Stimulated activated CD4-positive, alpha-beta T cell treated with anti-CD3 and anti-CD28 coated beads, TNF-alpha, amount 100 ng/mL, for 48 hours (primary cell): ENCODE measurements around the gene CTNNA3.
A peak's percentile ranks its signal among the peaks of the same experiment; 100 is the strongest.

ENCODE experiments used
- DNase-seq, 3 donors: peaks; one replicate each; pipeline ENCODE4 v3.0.0-alpha.2; 2020; ENCODE audit warnings: low read depth in 3 of 3

The CTNNA3 gene

DNA sequence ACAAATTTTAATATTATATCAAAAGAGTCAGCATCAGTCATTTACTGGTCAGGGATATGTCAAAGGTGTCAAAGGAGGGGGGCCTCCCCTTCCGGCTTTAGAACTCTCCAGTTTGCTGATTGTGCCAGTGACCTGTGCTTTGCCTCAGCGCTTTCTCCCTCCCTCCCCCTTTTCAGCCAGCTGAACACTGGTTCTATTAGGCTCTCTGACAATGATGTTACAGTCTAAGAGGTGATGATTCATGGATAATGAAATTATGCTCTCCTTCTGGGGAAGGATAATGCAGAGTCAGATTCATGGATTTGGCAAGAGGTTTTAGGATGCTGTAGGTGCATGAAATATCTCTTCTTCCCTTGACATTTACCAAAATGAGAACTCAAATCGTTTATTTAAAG is 764.0 kb downstream of the CTNNA3 start:
- DNase-seq, result no peak

- peak in 1 of 3 donors; percentile 3 for DNase-seq
These were observed 764.6 kb downstream of the CTNNA3 start for GRCh38 chr10:66931340-66931948.

DNA sequence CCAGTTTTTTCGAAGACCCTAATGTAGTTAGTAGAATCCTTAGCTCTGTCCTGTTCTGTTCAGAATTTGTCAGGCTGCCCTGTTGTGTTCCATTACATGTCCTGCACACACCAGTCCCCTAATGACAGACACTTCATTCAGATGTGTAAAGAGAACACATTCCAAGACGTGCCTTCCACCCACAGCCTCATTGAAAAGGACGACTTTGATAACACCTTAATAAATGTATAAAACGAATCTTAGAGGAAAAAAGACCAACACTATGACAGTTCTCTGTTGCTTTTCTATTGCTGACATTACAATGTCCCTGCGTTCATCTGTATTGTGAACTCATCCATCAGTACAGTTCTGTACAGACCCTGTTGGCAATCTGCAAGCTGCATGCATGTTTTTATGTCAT is 766.6 kb downstream of the CTNNA3 start:
- no peak for DNase-seq

GRCh38 chr10:66928776-66929175 is 767.2 kb downstream of the CTNNA3 start:
- no peak for DNase-seq

DNA sequence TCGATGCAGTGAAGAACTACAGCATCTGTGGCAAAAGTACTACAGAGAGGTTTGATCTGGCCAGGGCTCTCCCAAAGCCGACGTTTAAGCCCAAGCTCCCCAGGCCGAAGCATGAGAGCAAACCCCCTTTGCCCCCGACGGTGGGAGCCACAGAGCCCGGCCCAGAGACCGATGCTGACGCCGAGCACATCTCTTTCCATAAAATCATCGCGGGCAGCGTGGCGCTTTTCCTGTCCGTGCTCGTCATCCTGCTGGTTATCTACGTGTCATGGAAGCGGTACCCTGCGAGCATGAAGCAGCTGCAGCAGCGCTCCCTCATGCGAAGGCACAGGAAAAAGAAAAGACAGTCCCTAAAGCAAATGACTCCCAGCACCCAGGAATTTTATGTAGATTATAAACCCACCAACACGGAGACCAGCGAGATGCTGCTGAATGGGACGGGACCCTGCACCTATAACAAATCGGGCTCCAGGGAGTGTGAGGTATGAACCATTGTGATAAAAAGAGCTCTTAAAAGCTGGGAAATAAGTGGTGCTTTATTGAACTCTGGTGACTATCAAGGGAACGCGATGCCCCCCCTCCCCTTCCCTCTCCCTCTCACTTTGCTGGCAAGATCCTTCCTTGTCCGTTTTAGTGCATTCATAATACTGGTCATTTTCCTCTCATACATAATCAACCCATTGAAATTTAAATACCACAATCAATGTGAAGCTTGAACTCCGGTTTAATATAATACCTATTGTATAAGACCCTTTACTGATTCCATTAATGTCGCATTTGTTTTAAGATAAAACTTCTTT is 767.8 kb downstream of the CTNNA3 start:
- no peak for DNase-seq

DNA sequence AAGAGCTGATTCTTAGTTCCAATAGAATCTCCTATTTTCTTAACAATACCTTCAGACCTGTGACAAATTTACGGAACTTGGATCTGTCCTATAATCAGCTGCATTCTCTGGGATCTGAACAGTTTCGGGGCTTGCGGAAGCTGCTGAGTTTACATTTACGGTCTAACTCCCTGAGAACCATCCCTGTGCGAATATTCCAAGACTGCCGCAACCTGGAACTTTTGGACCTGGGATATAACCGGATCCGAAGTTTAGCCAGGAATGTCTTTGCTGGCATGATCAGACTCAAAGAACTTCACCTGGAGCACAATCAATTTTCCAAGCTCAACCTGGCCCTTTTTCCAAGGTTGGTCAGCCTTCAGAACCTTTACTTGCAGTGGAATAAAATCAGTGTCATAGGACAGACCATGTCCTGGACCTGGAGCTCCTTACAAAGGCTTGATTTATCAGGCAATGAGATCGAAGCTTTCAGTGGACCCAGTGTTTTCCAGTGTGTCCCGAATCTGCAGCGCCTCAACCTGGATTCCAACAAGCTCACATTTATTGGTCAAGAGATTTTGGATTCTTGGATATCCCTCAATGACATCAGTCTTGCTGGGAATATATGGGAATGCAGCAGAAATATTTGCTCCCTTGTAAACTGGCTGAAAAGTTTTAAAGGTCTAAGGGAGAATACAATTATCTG is 768.6 kb downstream of the CTNNA3 start:
- DNase-seq, result no peak

- no peak for DNase-seq
These were observed 769.2 kb downstream of the CTNNA3 start for GRCh38 chr10:66926841-66927240.

- peak in 1 of 3 donors; percentile 2 for DNase-seq
These were observed 769.9 kb downstream of the CTNNA3 start, which contains the start of gene LRRTM3 for GRCh38 chr10:66925896-66926715. Gene LRRTM3 (plus strand): TSS chr10:66926036.

DNA sequence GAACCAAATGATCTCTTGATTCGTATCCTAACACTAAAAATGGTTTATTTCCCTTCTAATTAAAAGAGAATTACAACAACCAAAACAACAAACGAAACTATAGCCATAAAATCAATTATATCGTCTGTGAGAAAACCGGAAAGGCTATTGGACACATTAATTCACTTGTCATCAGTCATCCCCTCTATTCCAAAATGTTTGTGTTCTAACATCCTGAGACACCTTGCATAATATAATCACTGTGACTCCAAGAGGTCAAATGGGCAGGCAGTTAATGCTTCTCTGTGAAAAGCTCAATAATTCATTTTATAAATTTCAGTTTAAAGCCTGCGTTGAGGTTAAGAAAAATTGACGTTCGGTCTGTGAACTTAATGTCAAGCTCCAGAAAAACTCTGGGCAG is 770.6 kb downstream of the CTNNA3 start:
- DNase-seq, result no peak

- no peak for DNase-seq
These were observed 771.2 kb downstream of the CTNNA3 start for GRCh38 chr10:66924674-66925345.

- no peak for DNase-seq
These were observed 776.7 kb downstream of the CTNNA3 start for GRCh38 chr10:66919248-66919647.

DNA sequence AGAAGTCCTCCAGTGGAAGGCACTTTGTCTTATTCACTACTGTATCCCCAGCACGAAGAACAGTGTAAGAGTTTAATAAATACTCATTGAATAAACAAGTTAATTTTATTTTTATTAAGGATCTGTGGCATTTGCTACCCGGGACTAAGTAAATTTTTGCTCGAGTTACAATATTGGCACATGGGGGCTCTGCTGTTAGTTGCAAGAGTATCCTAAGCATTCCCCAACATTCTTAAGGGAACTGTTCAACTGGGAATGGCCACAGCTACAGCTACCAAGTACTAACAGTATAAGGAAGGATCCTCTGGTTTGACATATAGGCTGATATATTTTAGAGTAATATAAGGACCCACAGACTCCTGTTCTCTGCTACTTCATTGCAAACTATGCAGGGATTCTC is 778.9 kb downstream of the CTNNA3 start:
- DNase-seq, result no peak

- DNase-seq, result no peak
These were observed 780.0 kb downstream of the CTNNA3 start for GRCh38 chr10:66916030-66916429.

DNA sequence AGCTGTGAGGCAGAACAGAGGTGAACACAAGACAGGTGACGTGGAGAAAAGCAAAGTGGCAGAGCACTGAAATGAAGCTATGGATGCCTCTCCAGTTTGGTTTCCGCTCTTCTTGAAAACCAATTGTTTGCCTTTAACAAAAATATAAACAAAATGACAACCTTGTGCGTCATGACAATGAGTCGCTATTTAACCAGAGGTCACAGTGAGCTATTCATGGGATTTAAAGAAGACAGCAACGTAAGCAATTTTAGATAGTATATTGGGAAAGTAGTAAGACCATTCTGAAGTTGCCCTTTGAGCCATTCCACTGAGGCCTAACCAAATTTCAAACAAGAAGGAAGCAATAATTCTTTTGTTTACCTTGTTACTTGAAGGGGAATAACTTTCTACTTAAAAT is 785.3 kb downstream of the CTNNA3 start:
- DNase-seq, result no peak

DNA sequence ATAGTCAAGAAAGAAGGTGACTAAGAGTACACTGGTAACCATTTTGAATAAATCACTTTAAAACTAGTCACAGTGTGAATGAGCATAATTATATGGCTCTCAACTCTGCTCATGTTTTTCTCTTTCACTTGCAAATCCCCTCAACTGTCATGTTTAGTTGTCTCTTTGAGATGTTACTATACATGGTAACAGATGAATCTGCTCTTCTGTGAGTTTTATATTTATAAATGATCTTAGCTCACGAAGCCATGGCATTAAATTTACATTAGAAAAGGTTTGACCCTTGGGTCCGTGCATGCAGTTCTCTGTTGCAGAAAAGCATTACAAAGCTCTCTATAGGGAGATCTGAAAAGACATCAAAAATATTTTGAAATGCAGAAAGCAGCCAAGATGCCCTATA is 803.1 kb downstream of the CTNNA3 start:
- DNase-seq, result no peak

- no peak for DNase-seq
These were observed 807.8 kb downstream of the CTNNA3 start for GRCh38 chr10:66888237-66888636.

GRCh38 chr10:66886848-66887247 is 809.1 kb downstream of the CTNNA3 start:
- DNase-seq, result no peak

- DNase-seq, result no peak
These were observed 813.7 kb downstream of the CTNNA3 start for GRCh38 chr10:66882271-66882670.

GRCh38 chr10:66881814-66882213 is 814.2 kb downstream of the CTNNA3 start:
- no peak for DNase-seq

GRCh38 chr10:66880826-66881225 is 815.2 kb downstream of the CTNNA3 start:
- no peak for DNase-seq

- DNase-seq, result no peak
These were observed 815.7 kb downstream of the CTNNA3 start for GRCh38 chr10:66880292-66880691.
